B cell (primary cell): ENCODE results near the gene TTC13.

Source experiments
- CTCF ChIP-seq: fragments of 200-600 bp; IDR thresholded peaks from one replicate; pipeline ENCODE4 v1.8.0; 2022; ENCODE audit warnings: antibody characterized with exemption, mild to moderate bottlenecking
- EZH2 ChIP-seq: IDR thresholded peaks from 2 replicates; pipeline ENCODE4 v1.6.1; 2012; ENCODE audit warnings: borderline replicate concordance, low read depth, mild to moderate bottlenecking, moderate library complexity, low read length; ENCODE audit not compliant: insufficient read depth, poor library complexity, severe bottlenecking

- TF ChIP-seq CTCF (no peak), EZH2 (no peak)
These were observed 42.2 kb downstream of the TTC13 start for GRCh38 chr1:230936475-230936874.
